ENCODE measurements around the gene MMP14.

MMP14 gene

DNA sequence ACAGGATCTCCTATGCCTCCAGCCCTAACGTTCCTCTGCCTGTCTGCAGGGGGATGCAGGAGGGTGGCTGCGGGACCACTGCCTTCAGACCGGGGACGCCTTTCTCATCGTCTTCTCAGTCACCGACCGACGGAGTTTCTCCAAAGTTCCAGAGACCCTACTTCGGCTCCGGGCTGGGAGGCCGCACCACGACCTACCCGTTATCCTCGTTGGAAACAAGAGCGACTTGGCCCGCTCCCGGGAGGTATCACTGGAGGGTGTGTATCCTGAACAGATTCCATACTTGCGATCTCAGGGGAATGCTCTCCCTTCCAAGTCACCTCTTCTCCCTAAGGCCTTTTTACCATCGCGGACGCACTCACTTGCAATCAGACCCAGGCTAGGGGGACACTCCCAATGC is 49.6 kb downstream of the MMP14 start:
- no peak for TF ChIP-seq SIN3A (IDR thresholded peaks at IDR 0.05; ENCODE audit: borderline replicate concordance, insufficient read depth, low read length)
- TF ChIP-seq POLR2AphosphoS5 (IDR thresholded peaks at IDR 0.05; ENCODE audit: low read depth, low read length), result no peak
- TF ChIP-seq, protein P1, sequence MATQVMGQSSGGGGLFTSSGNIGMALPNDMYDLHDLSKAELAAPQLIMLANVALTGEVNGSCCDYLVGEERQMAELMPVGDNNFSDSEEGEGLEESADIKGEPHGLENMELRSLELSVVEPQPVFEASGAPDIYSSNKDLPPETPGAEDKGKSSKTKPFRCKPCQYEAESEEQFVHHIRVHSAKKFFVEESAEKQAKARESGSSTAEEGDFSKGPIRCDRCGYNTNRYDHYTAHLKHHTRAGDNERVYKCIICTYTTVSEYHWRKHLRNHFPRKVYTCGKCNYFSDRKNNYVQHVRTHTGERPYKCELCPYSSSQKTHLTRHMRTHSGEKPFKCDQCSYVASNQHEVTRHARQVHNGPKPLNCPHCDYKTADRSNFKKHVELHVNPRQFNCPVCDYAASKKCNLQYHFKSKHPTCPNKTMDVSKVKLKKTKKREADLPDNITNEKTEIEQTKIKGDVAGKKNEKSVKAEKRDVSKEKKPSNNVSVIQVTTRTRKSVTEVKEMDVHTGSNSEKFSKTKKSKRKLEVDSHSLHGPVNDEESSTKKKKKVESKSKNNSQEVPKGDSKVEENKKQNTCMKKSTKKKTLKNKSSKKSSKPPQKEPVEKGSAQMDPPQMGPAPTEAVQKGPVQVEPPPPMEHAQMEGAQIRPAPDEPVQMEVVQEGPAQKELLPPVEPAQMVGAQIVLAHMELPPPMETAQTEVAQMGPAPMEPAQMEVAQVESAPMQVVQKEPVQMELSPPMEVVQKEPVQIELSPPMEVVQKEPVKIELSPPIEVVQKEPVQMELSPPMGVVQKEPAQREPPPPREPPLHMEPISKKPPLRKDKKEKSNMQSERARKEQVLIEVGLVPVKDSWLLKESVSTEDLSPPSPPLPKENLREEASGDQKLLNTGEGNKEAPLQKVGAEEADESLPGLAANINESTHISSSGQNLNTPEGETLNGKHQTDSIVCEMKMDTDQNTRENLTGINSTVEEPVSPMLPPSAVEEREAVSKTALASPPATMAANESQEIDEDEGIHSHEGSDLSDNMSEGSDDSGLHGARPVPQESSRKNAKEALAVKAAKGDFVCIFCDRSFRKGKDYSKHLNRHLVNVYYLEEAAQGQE (IDR thresholded peaks at IDR 0.05; ENCODE audit: insufficient read depth in 1 of 2, low read depth in 2 of 2, low read length in 2 of 2), result no peak
- TF ChIP-seq FOXP2 (optimal IDR thresholded peaks at IDR 0.05; ENCODE audit: borderline replicate concordance, extremely low read depth, extremely low read length, insufficient read depth), result no peak
- no peak for TF ChIP-seq TAF1 (IDR thresholded peaks at IDR 0.05; ENCODE audit: borderline replicate concordance, insufficient read depth, low read length)

DNA sequence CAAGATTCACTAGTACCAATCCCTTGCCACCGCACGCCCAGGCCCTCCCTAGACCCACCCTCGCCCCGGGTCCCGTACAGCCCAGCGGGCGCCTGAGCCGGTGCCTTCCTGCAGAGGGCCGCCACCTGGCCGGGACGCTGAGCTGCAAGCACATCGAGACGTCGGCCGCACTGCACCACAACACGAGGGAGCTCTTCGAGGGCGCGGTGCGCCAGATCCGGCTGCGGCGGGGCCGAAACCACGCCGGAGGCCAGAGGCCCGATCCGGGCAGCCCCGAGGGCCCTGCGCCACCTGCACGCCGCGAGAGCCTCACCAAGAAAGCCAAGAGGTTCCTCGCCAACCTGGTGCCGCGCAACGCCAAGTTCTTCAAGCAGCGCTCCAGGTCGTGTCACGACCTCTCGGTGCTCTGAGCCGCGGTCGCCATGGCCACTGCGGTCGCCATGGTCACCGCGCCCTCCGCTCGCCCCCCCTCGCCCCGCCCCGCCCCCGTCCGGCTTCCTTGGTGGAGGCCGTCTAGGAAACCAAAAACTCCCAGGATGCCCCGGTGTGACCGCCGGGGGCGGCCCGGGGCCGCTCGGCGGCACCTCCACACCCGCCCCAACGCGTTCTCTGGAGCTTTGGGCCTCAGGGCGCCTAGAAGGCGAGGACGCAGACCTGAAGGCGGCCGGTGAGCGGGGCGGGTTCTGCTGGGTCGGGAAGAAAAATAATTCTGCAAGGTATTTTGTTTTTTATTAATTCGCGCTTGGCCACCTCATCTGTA is 50.3 kb downstream of the MMP14 start:
- TF ChIP-seq, protein P1 (IDR thresholded peaks at IDR 0.05; ENCODE audit: insufficient read depth in 1 of 2, low read depth in 2 of 2, low read length in 2 of 2), result no peak
- TF ChIP-seq SIN3A (IDR thresholded peaks at IDR 0.05; ENCODE audit: borderline replicate concordance, insufficient read depth, low read length) (no peak), POLR2AphosphoS5 (IDR thresholded peaks at IDR 0.05; ENCODE audit: low read depth, low read length) (no peak), FOXP2 (optimal IDR thresholded peaks at IDR 0.05; ENCODE audit: borderline replicate concordance, extremely low read depth, extremely low read length, insufficient read depth) (no peak), TAF1 (IDR thresholded peaks at IDR 0.05; ENCODE audit: borderline replicate concordance, insufficient read depth, low read length) (no peak)

DNA sequence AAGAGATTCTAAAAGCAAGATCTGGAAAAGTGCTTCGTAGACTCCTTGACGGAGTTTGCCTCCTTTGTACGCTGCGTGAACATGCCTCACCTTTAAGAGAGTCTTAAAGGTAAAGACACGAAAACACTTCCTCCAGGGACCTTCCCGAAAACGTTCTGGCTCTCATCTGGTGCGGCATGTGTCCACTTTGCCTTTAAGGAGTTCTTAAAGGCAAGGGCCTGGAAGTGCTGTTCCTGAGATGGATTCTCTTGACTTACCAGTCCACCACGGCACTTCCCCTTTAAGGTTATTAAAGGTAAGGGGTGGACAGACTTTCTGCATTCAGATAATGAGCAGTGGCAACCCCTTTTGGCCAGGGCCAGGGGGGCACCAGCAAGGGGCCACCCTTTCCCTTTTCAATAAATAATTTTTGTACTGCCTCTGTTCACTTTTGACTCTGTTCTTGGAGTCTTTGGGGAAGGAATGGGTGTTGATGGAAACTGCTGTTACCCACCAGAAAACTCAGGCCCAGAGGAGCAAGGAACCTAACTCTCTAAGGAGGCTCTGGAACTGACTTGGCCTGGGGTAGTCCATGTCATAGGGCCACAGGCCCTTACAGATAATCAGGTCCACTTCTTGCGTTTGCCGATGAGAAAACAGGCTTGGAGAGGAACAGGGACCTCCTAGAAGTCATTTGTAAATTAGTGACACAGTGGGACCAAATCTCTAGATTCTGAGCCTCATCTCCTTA is 51.0 kb downstream of the MMP14 start:
- TF ChIP-seq SIN3A (IDR thresholded peaks at IDR 0.05; ENCODE audit: borderline replicate concordance, insufficient read depth, low read length) (no peak), TAF1 (IDR thresholded peaks at IDR 0.05; ENCODE audit: borderline replicate concordance, insufficient read depth, low read length) (no peak), POLR2AphosphoS5 (IDR thresholded peaks at IDR 0.05; ENCODE audit: low read depth, low read length) (no peak), FOXP2 (optimal IDR thresholded peaks at IDR 0.05; ENCODE audit: borderline replicate concordance, extremely low read depth, extremely low read length, insufficient read depth) (no peak)
- TF ChIP-seq, protein P1 (IDR thresholded peaks at IDR 0.05; ENCODE audit: insufficient read depth in 1 of 2, low read depth in 2 of 2, low read length in 2 of 2), result no peak

DNA sequence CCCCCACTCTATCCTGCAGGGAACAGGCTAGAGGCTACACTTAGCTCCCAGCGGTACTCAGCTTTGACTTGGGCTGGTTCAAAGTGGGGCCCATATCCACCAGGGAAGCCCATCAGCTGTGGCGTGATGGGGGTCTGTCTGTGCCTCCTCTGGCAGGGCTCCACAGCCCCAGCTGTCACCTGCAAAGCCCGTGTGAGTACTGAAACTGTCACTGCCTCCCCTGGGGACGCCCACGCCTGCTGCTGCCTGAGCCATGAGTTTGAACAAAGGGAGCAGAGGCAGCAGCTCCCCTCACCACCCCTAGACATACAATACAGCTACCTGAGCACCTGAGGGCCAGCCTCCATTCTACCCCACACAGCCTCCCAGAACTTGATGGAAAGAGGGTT is 51.6 kb downstream of the MMP14 start:
- TF ChIP-seq SIN3A (IDR thresholded peaks at IDR 0.05; ENCODE audit: borderline replicate concordance, insufficient read depth, low read length), result no peak
- no peak for TF ChIP-seq TAF1 (IDR thresholded peaks at IDR 0.05; ENCODE audit: borderline replicate concordance, insufficient read depth, low read length)
- TF ChIP-seq FOXP2 (optimal IDR thresholded peaks at IDR 0.05; ENCODE audit: borderline replicate concordance, extremely low read depth, extremely low read length, insufficient read depth), result no peak
- no peak for TF ChIP-seq POLR2AphosphoS5 (IDR thresholded peaks at IDR 0.05; ENCODE audit: low read depth, low read length)
- TF ChIP-seq, protein P1 (IDR thresholded peaks at IDR 0.05; ENCODE audit: insufficient read depth in 1 of 2, low read depth in 2 of 2, low read length in 2 of 2), result no peak

Data from PFSK-1 (cell line).